Measurements from ENCODE around the gene NR0B2. TPM values are rescaled to one million over a fixed set of nuclear protein-coding genes. Genes with fewer than 3 reads are reported as not detected.

Gene NR0B2
- total RNA-seq, 2 donors from 2014 or later, result 0.64 to 1.8 TPM

DNA sequence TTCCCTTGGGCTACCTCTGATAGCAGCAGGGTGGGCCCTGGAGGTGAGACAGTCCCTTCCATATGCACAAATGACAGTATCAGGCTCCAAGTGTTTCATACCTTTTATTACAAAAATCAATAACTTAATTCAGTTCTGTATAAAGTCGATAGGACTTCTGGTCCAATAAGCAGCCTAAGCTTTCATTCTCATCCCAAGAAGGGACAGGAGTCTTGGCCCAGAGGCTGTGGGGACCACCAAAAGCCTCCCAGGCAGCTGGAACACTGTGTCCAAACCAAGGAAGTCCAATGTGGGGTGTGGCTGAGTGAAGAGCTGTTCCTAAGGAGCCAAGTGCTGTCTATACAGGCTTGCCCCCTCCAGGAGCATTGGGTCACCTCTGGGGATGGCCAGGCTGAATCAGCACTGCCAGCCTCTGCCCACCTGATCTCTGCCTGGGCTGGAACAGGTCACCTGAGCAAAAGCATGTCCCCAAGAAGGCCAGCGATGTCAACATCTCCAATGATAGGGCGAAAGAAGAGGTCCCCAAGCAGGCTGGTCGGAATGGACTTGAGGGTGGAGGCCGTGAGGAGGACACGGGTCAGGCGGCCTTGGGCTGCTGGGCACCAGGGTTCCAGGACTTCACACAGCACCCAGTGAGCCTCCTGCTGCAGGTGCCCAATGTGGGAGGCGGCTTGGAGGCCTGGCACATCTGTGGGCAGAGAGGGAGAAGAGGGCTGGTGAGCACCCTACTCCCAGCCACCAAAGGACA is 2.2 kb downstream of the NR0B2 start:
- H3K4me1 ChIP-seq, result peaks cover 14% of the 10 kb centered on the region
- H3K9me3 ChIP-seq, result no peaks in the 10 kb centered on the region
- no peaks in the 10 kb centered on the region for H3K36me3 ChIP-seq
- no peaks in the 10 kb centered on the region for H3K27me3 ChIP-seq
- no peak overlapping the region for H3K27ac ChIP-seq
- no peak overlapping the region for H3K4me3 ChIP-seq
- DNase-seq, result no peak
- intact Hi-C loops (cut with DNase I), result no loop called here
- TF ChIP-seq, protein P1, sequence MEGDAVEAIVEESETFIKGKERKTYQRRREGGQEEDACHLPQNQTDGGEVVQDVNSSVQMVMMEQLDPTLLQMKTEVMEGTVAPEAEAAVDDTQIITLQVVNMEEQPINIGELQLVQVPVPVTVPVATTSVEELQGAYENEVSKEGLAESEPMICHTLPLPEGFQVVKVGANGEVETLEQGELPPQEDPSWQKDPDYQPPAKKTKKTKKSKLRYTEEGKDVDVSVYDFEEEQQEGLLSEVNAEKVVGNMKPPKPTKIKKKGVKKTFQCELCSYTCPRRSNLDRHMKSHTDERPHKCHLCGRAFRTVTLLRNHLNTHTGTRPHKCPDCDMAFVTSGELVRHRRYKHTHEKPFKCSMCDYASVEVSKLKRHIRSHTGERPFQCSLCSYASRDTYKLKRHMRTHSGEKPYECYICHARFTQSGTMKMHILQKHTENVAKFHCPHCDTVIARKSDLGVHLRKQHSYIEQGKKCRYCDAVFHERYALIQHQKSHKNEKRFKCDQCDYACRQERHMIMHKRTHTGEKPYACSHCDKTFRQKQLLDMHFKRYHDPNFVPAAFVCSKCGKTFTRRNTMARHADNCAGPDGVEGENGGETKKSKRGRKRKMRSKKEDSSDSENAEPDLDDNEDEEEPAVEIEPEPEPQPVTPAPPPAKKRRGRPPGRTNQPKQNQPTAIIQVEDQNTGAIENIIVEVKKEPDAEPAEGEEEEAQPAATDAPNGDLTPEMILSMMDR (IDR thresholded peaks at IDR 0.05), result no peak
- H3K9ac ChIP-seq (ENCODE audit: low read depth in 2 of 2, low read length in 2 of 2), result no peak overlapping the region

GRCh38 chr1:26910343-26911160 is 3.2 kb downstream of the NR0B2 start:
- H3K27ac ChIP-seq, result no peak overlapping the region
- TF ChIP-seq, protein P1 (IDR thresholded peaks at IDR 0.05), result no peak
- no peaks in the 10 kb centered on the region for H3K36me3 ChIP-seq
- no peak overlapping the region for H3K4me3 ChIP-seq
- peaks cover 14% of the 10 kb centered on the region for H3K4me1 ChIP-seq
- H3K27me3 ChIP-seq, result no peaks in the 10 kb centered on the region
- DNase-seq, result peak; percentile 48
- intact Hi-C loops (cut with DNase I), result no loop called here
- peak overlapping the region in 1 of 2 donors; percentile 13 for H3K9ac ChIP-seq (ENCODE audit: low read depth in 2 of 2, low read length in 2 of 2)
- no peaks in the 10 kb centered on the region for H3K9me3 ChIP-seq

DNA sequence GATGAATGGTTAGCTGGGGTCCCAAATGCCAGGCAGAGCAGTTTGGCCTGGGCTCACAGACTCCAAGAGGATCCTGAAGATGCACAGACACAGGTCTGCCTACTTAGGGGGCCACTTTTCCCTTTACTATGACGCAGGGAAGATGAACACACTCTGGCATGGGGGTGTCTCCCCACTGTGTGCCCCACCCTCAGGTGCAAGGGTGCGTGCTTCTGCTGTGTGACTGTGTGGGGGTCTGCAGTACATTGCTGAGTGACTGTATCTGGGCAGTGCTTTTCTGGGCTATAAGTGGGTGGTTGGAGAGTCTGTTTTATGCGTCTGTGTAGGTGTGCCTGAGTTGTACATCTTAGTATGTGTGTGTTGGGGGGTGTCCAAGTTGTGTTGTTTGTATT is 3.8 kb downstream of the NR0B2 start:
- H3K36me3 ChIP-seq, result no peaks in the 10 kb centered on the region
- DNase-seq, result no peak
- TF ChIP-seq, protein P1 (IDR thresholded peaks at IDR 0.05), result no peak
- intact Hi-C loops (cut with DNase I), result no loop called here
- H3K4me1 ChIP-seq, result peaks cover 11% of the 10 kb centered on the region
- H3K9me3 ChIP-seq, result no peaks in the 10 kb centered on the region
- no peak overlapping the region for H3K27ac ChIP-seq
- peak overlapping the region in 1 of 2 donors; percentile 13 for H3K9ac ChIP-seq (ENCODE audit: low read depth in 2 of 2, low read length in 2 of 2)
- H3K4me3 ChIP-seq, result no peak overlapping the region
- no peaks in the 10 kb centered on the region for H3K27me3 ChIP-seq

DNA sequence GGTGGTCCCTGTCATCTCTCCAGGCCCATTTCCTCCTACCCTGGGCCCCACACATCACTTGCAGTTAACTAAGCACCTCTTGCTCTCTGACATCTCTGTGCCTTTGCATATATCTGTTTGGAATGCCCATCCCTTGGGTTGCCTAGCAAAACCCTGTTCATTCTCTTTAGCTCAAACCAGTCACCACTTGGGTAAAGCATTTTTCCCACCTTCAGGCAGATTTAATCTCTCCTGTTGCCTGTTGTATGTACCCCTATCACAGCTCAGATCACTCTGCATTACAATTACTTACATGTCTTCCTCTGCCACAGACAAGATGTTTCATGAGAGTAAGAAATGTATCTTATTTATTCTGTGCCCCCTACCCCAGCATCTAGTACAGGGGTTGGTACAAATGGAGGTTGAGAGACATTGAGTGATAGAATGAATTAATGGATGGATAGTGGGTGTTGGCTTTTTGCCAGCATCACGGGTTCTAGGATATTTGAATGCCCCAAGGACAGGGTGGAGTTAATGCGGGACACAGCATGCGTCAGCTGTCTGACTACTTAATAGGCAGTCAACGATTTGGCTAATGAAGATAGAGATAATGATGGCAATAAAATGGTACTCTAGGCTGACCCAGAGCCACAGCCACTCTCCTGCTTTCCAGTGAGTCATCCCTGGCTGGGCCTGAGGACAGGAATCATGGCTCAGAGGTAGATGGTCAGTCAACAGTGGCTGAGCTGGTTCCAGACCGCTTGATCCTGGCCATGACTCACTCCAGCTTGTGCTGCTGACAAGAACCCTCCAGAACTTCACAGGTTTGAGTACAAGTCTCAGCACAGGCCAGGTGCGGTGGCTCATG is 6.5 kb downstream of the NR0B2 start:
- no peaks in the 10 kb centered on the region for H3K9me3 ChIP-seq
- H3K4me3 ChIP-seq, result no peak overlapping the region
- no peaks in the 10 kb centered on the region for H3K36me3 ChIP-seq
- no peak for DNase-seq
- peaks cover 11% of the 10 kb centered on the region for H3K4me1 ChIP-seq
- intact Hi-C loops (cut with DNase I), result no loop called here
- H3K9ac ChIP-seq (ENCODE audit: low read depth in 2 of 2, low read length in 2 of 2), result peak overlapping the region in 1 of 2 donors; percentile 12
- no peaks in the 10 kb centered on the region for H3K27me3 ChIP-seq
- TF ChIP-seq, protein P1 (IDR thresholded peaks at IDR 0.05), result no peak
- H3K27ac ChIP-seq, result no peak overlapping the region
